HepG2 (cell line): ENCODE measurements around the gene C16orf89.

Experiments
- FOSL2 ChIP-seq: sonication (generic); formaldehyde crosslinking; IDR thresholded peaks from 2 replicates; pipeline ENCODE4 v1.4.0; 2020; ENCODE audit warnings: missing genetic modification reagents
- SOX13 ChIP-seq, 3 experiments: fragments of 450-650 bp in 1 of 3; sonication (generic) in 1 of 3; formaldehyde crosslinking in 1 of 3; IDR thresholded peaks in 2 of 3; conservative IDR thresholded peaks in 1 of 3; 2 replicates each; pipeline versions ENCODE4 v1.5.0 to v1.6.1; 2016 to 2020; ENCODE audit warnings: antibody characterized with exemption in 1 of 3, mild to moderate bottlenecking in 1 of 3, missing compliant biosample characterization in 1 of 3, missing genetic modification reagents in 1 of 3, moderate library complexity in 1 of 3
- TF ChIP-seq, protein P1 (sequence below): sonication (generic); formaldehyde crosslinking; IDR thresholded peaks from 2 replicates; pipeline ENCODE4; 2020; ENCODE audit warnings: missing genetic modification reagents, mild to moderate bottlenecking, borderline replicate concordance

- TF ChIP-seq, protein P1, sequence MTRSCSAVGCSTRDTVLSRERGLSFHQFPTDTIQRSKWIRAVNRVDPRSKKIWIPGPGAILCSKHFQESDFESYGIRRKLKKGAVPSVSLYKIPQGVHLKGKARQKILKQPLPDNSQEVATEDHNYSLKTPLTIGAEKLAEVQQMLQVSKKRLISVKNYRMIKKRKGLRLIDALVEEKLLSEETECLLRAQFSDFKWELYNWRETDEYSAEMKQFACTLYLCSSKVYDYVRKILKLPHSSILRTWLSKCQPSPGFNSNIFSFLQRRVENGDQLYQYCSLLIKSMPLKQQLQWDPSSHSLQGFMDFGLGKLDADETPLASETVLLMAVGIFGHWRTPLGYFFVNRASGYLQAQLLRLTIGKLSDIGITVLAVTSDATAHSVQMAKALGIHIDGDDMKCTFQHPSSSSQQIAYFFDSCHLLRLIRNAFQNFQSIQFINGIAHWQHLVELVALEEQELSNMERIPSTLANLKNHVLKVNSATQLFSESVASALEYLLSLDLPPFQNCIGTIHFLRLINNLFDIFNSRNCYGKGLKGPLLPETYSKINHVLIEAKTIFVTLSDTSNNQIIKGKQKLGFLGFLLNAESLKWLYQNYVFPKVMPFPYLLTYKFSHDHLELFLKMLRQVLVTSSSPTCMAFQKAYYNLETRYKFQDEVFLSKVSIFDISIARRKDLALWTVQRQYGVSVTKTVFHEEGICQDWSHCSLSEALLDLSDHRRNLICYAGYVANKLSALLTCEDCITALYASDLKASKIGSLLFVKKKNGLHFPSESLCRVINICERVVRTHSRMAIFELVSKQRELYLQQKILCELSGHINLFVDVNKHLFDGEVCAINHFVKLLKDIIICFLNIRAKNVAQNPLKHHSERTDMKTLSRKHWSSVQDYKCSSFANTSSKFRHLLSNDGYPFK (CRISPR knock-in tag) = no peak
- no peak for TF ChIP-seq FOSL2
- TF ChIP-seq SOX13 (IDR thresholded peaks at IDR 0.05) = no peak
- TF ChIP-seq SOX13 (CRISPR knock-in tag; conservative IDR thresholded peaks at IDR 0.05 in 1 of 2, IDR thresholded peaks at IDR 0.05 in 1 of 2) = no peak
Observed at GRCh38 chr16:5007256-5007655, 58.5 kb downstream of the C16orf89 start.
